DND-41 (cell line): ENCODE measurements around the gene SLC6A12.

Source experiments
- CTCF ChIP-seq: IDR thresholded peaks from 2 replicates; pipeline ENCODE4 v1.5.1; 2012; ENCODE audit warnings: borderline replicate concordance, low read length, moderate library complexity, mild to moderate bottlenecking; ENCODE audit not compliant: poor library complexity, severe bottlenecking; ENCODE audit errors: extremely low read depth
- EZH2 ChIP-seq: IDR thresholded peaks from 3 replicates; pipeline ENCODE4 v1.6.1; 2012; ENCODE audit warnings: borderline replicate concordance, low read depth, mild to moderate bottlenecking, moderate library complexity, low read length, inconsistent platforms; ENCODE audit not compliant: severe bottlenecking

- TF ChIP-seq CTCF (no peak), EZH2 (no peak)
Measured at GRCh38 chr12:170371-171225, 43.4 kb downstream of the SLC6A12 start.
